Caco-2 (cell line): ENCODE data around the gene UCHL5. TPM values are rescaled to one million over a fixed set of nuclear protein-coding genes. Genes with fewer than 3 reads are reported as not detected.
A peak's percentile ranks its signal among the peaks of the same experiment; 100 is the strongest.

Experiments used
- BruUV-seq: library from RNA; stranded (reverse); fragments of 400-500 nt; replicated peaks from 2 replicates; lab custom pipeline; 2021; lab: Mats Ljungman, UMichigan
- CTCF ChIA-PET: fragments of 300-600 bp; sonication (Branson Sonifier 250); formaldehyde crosslinking; loops from one replicate; lab custom pipeline; 2022; ENCODE audit warnings: antibody characterized with exemption; lab: Charles Lee
- POLR2A ChIA-PET: fragments of 300-600 bp; sonication (Branson Sonifier 250); formaldehyde crosslinking; loops from one replicate; lab custom pipeline; 2022; ENCODE audit warnings: antibody characterized with exemption; lab: Charles Lee
- DNase-seq, 2 experiments: peaks; one replicate each; pipeline versions ENCODE4 v3.0.0 to v3.0.0-alpha.2; 2020 to 2022
- H3K27me3 ChIP-seq: replicated peaks from 2 replicates; pipeline ENCODE4 v1.6.0; 2011; ENCODE audit warnings: low read length; ENCODE audit not compliant: control insufficient read depth, insufficient read depth
- H3K36me3 ChIP-seq: 2 replicates; pipeline ENCODE4 v1.5.1; 2011; ENCODE audit warnings: low read length; ENCODE audit not compliant: control insufficient read depth, insufficient read depth
- H3K4me1 ChIP-seq: fragments of 250-450 bp; sonication (Bioruptor Pico); 2 replicates; pipeline ENCODE4 v1.5.1; 2020; ENCODE audit warnings: mild to moderate bottlenecking
- H3K4me3 ChIP-seq: 2 replicates; pipeline ENCODE4 v1.5.1; 2011; ENCODE audit warnings: low read depth, mild to moderate bottlenecking, control low read depth, low read length
- H3K9me3 ChIP-seq: fragments of 250-450 bp; sonication (Bioruptor Pico); 2 replicates; pipeline ENCODE4 v1.5.1; 2020; ENCODE audit warnings: mild to moderate bottlenecking, moderate library complexity
- H3K27ac Mint-ChIP-seq: one replicate; pipeline ENCODE4 v1.8.0; 2022; ENCODE audit warnings: mixed read lengths; ENCODE audit not compliant: unreplicated experiment
- H3K27me3 Mint-ChIP-seq: one replicate; pipeline ENCODE4 v1.8.0; 2022; ENCODE audit warnings: mixed read lengths; ENCODE audit not compliant: insufficient read depth, unreplicated experiment
- H3K36me3 Mint-ChIP-seq: one replicate; pipeline ENCODE4 v1.8.0; 2022; ENCODE audit warnings: mild to moderate bottlenecking, mixed read lengths; ENCODE audit not compliant: insufficient read depth, unreplicated experiment
- H3K4me1 Mint-ChIP-seq: one replicate; pipeline ENCODE4 v1.8.0; 2022; ENCODE audit warnings: low read depth, mixed read lengths; ENCODE audit not compliant: unreplicated experiment
- H3K4me3 Mint-ChIP-seq: one replicate; pipeline ENCODE4 v1.8.0; 2022; ENCODE audit warnings: mild to moderate bottlenecking, moderate library complexity, mixed read lengths; ENCODE audit not compliant: unreplicated experiment
- H3K9me3 Mint-ChIP-seq: one replicate; pipeline ENCODE4 v1.8.0; 2022; ENCODE audit warnings: mixed read lengths; ENCODE audit not compliant: unreplicated experiment
- CTCF ChIP-seq, 2 experiments: fragments of 200-600 bp in 1 of 2; IDR thresholded peaks; 1 replicate in 1 of 2; 2 replicates in 1 of 2; pipeline versions ENCODE4 v1.5.1 to v1.8.0; 2011 to 2022; ENCODE audit warnings: antibody characterized with exemption in 1 of 2, control low read depth in 1 of 2, inconsistent platforms in 1 of 2, low read depth in 1 of 2, low read length in 1 of 2, mild to moderate bottlenecking in 1 of 2, moderate library complexity in 1 of 2; ENCODE audit not compliant: insufficient read depth in 1 of 2, severe bottlenecking in 1 of 2, unreplicated experiment in 1 of 2
- intact Hi-C: fragments of 100-400 bp; cut with micrococcal nuclease; formaldehyde crosslinking; loops from one replicate; pipeline ENCODE4 v1.10.0; 2022; ENCODE audit not compliant: unreplicated experiment
- total RNA-seq: library from RNA; stranded (reverse); gene quantifications from 2 replicates; pipeline ENCODE4 v1.2.3, GENCODE V29; 2022

Gene UCHL5
- total RNA-seq, 1 experiment from 2014 or later: 49.6 TPM

GRCh38 chr1:193105821-193106177, 46.6 kb upstream of the UCHL5 start:
- TSS peak; percentile 90 for BruUV-seq

GRCh38 chr1:193104907-193105820, 46.0 kb upstream of the UCHL5 start, which contains the start of gene GLRX2:
Gene GLRX2 (minus strand): TSS chr1:193105414. CDS start chr1:193105382, 32 bp downstream.
- Mint-ChIP-seq H3K9me3 (no peaks in the 10 kb centered on the region), H3K4me1 (peaks cover 13% of the 10 kb centered on the region), H3K27ac (peak within 1 kb of the TSS; percentile 75), H3K27me3 (no peaks in the 10 kb centered on the region), H3K36me3 (peaks cover 13% of the 10 kb centered on the region), H3K4me3 (peak within 1 kb of the TSS; percentile 79)
- peak in 1 of 2 experiments; percentile 5 for TF ChIP-seq CTCF (IDR thresholded peaks at IDR 0.05; ENCODE audit: insufficient read depth in 1 of 2, low read depth in 1 of 2, low read length in 1 of 2, severe bottlenecking in 1 of 2, unreplicated experiment in 1 of 2)
- Histone ChIP-seq H3K4me1 (peaks cover 8% of the 10 kb centered on the region; the same call in 1 of the 2 replicates), H3K9me3 (no peaks in the 10 kb centered on the region), H3K4me3 (peak within 1 kb of the TSS; percentile 57), H3K27me3 (no peaks in the 10 kb centered on the region), H3K36me3 (no peaks in the 10 kb centered on the region)
- POLR2A ChIA-PET: interaction anchor here (0.6 to 1.2 kb wide), 4 partner anchors 11 to 290 kb away, joined by 3 to 15 read pairs (median 4); partner anchors contain the start of genes CDC73, RO60 and UCHL5
- intact Hi-C loops: loop anchor here (1.0 to 2.0 kb wide), 3 partner anchors 17 to 46 kb away; partner anchors contain the start of genes CDC73, RO60 and UCHL5
- CTCF ChIA-PET: interaction anchor here (0.8 to 1.0 kb wide), 2 partner anchors 10 to 16 kb away, joined by 3 to 8 read pairs; partner anchors contain the start of gene CDC73
- peak; percentile 88 to 90 for DNase-seq
- BruUV-seq: no TSS peak

More at GRCh38 chr1:193105821-193106177, 46.6 kb upstream of the UCHL5 start:
- no peak for TF ChIP-seq CTCF (IDR thresholded peaks at IDR 0.05; ENCODE audit: insufficient read depth in 1 of 2, low read depth in 1 of 2, low read length in 1 of 2, severe bottlenecking in 1 of 2, unreplicated experiment in 1 of 2)
- Mint-ChIP-seq H3K27me3 (no peaks in the 10 kb centered on the region), H3K4me3 (peak overlapping the region; percentile 79), H3K27ac (peak overlapping the region; percentile 75), H3K36me3 (peaks cover 9% of the 10 kb centered on the region), H3K9me3 (no peaks in the 10 kb centered on the region), H3K4me1 (peaks cover 13% of the 10 kb centered on the region)
- DNase-seq: no peak
- Histone ChIP-seq H3K9me3 (no peaks in the 10 kb centered on the region), H3K36me3 (no peaks in the 10 kb centered on the region), H3K27me3 (no peaks in the 10 kb centered on the region), H3K4me1 (peaks cover 8% of the 10 kb centered on the region; the same call in 1 of the 2 replicates), H3K4me3 (peak overlapping the region; percentile 57)
- intact Hi-C loops: loop anchor here (1.0 to 2.0 kb wide), 3 partner anchors 17 to 46 kb away; partner anchors contain the start of genes CDC73, RO60 and UCHL5
- ChIA-PET POLR2A (interaction anchor here (1.0 to 1.2 kb wide), 3 partner anchors 10 to 47 kb away, joined by 3 to 15 read pairs (median 4); partner anchors contain the start of genes CDC73, RO60 and UCHL5), CTCF (interaction anchor here (1.0 kb wide), 1 partner anchor 16 kb away, joined by 8 read pairs; the partner anchor contains the start of gene CDC73)

- DNase-seq: peak; percentile 37 to 54
- POLR2A ChIA-PET: interaction anchor here (1.2 kb wide), 2 partner anchors 11 to 45 kb away, joined by 4 to 15 read pairs; partner anchors contain the start of genes RO60 and UCHL5
- H3K27me3 ChIP-seq: no peaks in the 10 kb centered on the region
- H3K36me3 ChIP-seq: no peaks in the 10 kb centered on the region
- BruUV-seq: no TSS peak
- CTCF ChIA-PET: interaction anchor here (0.8 kb wide), 1 partner anchor 11 kb away, joined by 3 read pairs; no protein-coding TSS in a partner anchor
- Mint-ChIP-seq H3K36me3 (peaks cover 13% of the 10 kb centered on the region), H3K4me1 (peaks cover 13% of the 10 kb centered on the region), H3K9me3 (no peaks in the 10 kb centered on the region), H3K27ac (peak overlapping the region; percentile 75), H3K4me3 (peak overlapping the region; percentile 79), H3K27me3 (no peaks in the 10 kb centered on the region)
- intact Hi-C loops: loop anchor here (2.0 kb wide), 1 partner anchor 34 kb away; no protein-coding TSS in a partner anchor
- no peaks in the 10 kb centered on the region for H3K9me3 ChIP-seq
- no peak for TF ChIP-seq CTCF (IDR thresholded peaks at IDR 0.05; ENCODE audit: insufficient read depth in 1 of 2, low read depth in 1 of 2, low read length in 1 of 2, severe bottlenecking in 1 of 2, unreplicated experiment in 1 of 2)
- peaks cover 8% of the 10 kb centered on the region; the same call in 1 of the 2 replicates for H3K4me1 ChIP-seq
- peak overlapping the region; percentile 57 for H3K4me3 ChIP-seq
Measured at GRCh38 chr1:193104502-193104906, 45.3 kb upstream of the UCHL5 start.
